Neural cell (in vitro differentiated cells): ENCODE measurements around the gene SLC35G6. TPM values are rescaled to one million over a fixed set of nuclear protein-coding genes. Genes with fewer than 3 reads are reported as not detected.

ENCODE experiments used
- H2AFZ ChIP-seq: fragments of 200-600, 300-800 bp; sonication (generic), shearing (Covaris generic); 2 replicates; pipeline ENCODE4 v1.6.0; 2014; ENCODE audit warnings: low read depth, mild to moderate bottlenecking, antibody characterized with exemption, low read length, moderate library complexity
- H3F3A ChIP-seq: fragments of 200-600 bp; shearing (Covaris generic); 2 replicates; pipeline ENCODE4 v1.6.1; 2016; ENCODE audit warnings: mild to moderate bottlenecking, moderate library complexity, mixed read lengths, antibody characterized with exemption, low read length; ENCODE audit not compliant: insufficient read depth, poor library complexity, severe bottlenecking
- H3K27ac ChIP-seq: fragments of 200-600, 300-800 bp; sonication (generic), shearing (Covaris generic); 2 replicates; pipeline ENCODE4 v1.5.1; 2014; ENCODE audit warnings: mild to moderate bottlenecking, low read length, moderate library complexity
- H3K27me3 ChIP-seq: fragments of 300-800, 200-600 bp; sonication (generic), shearing (Covaris generic); 2 replicates; pipeline ENCODE4 v1.6.0; 2014; ENCODE audit warnings: mild to moderate bottlenecking, low read depth, low read length, moderate library complexity; ENCODE audit not compliant: insufficient read depth
- H3K36me3 ChIP-seq: fragments of 300-800, 200-600 bp; sonication (generic), shearing (Covaris generic); 2 replicates; pipeline ENCODE4 v1.5.1; 2014; ENCODE audit warnings: mild to moderate bottlenecking, antibody characterized with exemption, low read length, moderate library complexity; ENCODE audit not compliant: insufficient read depth
- H3K4me2 ChIP-seq: fragments of 300-800, 200-600 bp; sonication (generic), shearing (Covaris generic); 2 replicates; pipeline ENCODE4 v1.6.0; 2014; ENCODE audit warnings: mild to moderate bottlenecking, low read length
- H3K4me3 ChIP-seq: fragments of 300-800, 200-600 bp; sonication (generic), shearing (Covaris generic); 2 replicates; pipeline ENCODE4 v1.5.1; 2014; ENCODE audit warnings: mild to moderate bottlenecking, low read length, moderate library complexity
- H3K79me2 ChIP-seq: fragments of 200-600 bp; shearing (Covaris generic); replicated peaks from 2 replicates; pipeline ENCODE4 v1.6.0; 2014; ENCODE audit warnings: mild to moderate bottlenecking, low read length, moderate library complexity; ENCODE audit not compliant: insufficient read depth
- H3K9ac ChIP-seq: fragments of 300-800, 200-600 bp; sonication (generic), shearing (Covaris generic); 2 replicates; pipeline ENCODE4 v1.6.1; 2016; ENCODE audit warnings: mild to moderate bottlenecking, low read length, mixed read lengths
- H3K9me2 ChIP-seq: fragments of 200-600 bp; shearing (Covaris generic); 2 replicates; pipeline ENCODE4 v1.6.1; 2016; ENCODE audit warnings: mild to moderate bottlenecking, low read length, mixed read lengths; ENCODE audit not compliant: insufficient read depth
- H3K9me3 ChIP-seq: fragments of 200-600, 300-800 bp; sonication (generic), shearing (Covaris generic); 2 replicates; pipeline ENCODE4 v1.6.1; 2016; ENCODE audit warnings: mild to moderate bottlenecking, mixed run types, low read length, moderate library complexity, mixed read lengths
- H4K20me1 ChIP-seq: fragments of 200-600 bp; shearing (Covaris generic); 2 replicates; pipeline ENCODE4 v1.6.1; 2016; ENCODE audit warnings: mild to moderate bottlenecking, mixed run types; ENCODE audit not compliant: insufficient read depth
- CTCF ChIP-seq: fragments of 450-650 bp; IDR thresholded peaks from 2 replicates; pipeline ENCODE4 v1.5.1; 2014; ENCODE audit warnings: antibody characterized with exemption, mild to moderate bottlenecking, moderate library complexity; ENCODE audit not compliant: poor library complexity, severe bottlenecking
- EP300 ChIP-seq: fragments of 450-650 bp; conservative IDR thresholded peaks from 2 replicates; pipeline ENCODE4 v1.6.1; 2014; ENCODE audit warnings: antibody characterized with exemption, mild to moderate bottlenecking, moderate library complexity; ENCODE audit not compliant: poor library complexity, severe bottlenecking
- EZH2 ChIP-seq: fragments of 200-600, 300-800 bp; shearing (Covaris generic), sonication (generic); IDR thresholded peaks from 2 replicates; pipeline ENCODE4 v1.6.1; 2014; ENCODE audit warnings: antibody characterized with exemption, low read length, borderline replicate concordance, mild to moderate bottlenecking; ENCODE audit not compliant: insufficient read depth, poor library complexity, severe bottlenecking
- MXI1 ChIP-seq: fragments of 450-650 bp; conservative IDR thresholded peaks from 2 replicates; pipeline ENCODE4 v1.6.1; 2014; ENCODE audit warnings: antibody characterized with exemption, mild to moderate bottlenecking; ENCODE audit not compliant: poor library complexity, severe bottlenecking
- POLR2AphosphoS5 ChIP-seq: IDR thresholded peaks from 2 replicates; pipeline ENCODE4 v1.6.1; 2012
- RAD21 ChIP-seq: fragments of 450-650 bp; conservative IDR thresholded peaks from 2 replicates; pipeline ENCODE4 v1.6.1; 2014; ENCODE audit warnings: antibody characterized with exemption, mild to moderate bottlenecking, moderate library complexity
- REST ChIP-seq: IDR thresholded peaks from 2 replicates; pipeline ENCODE4 v1.6.1; 2012; ENCODE audit warnings: borderline replicate concordance
- SMC3 ChIP-seq: fragments of 450-650 bp; conservative IDR thresholded peaks from 2 replicates; pipeline ENCODE4 v1.6.1; 2014; ENCODE audit warnings: antibody characterized with exemption, mild to moderate bottlenecking, moderate library complexity; ENCODE audit not compliant: poor library complexity
- TAF1 ChIP-seq: IDR thresholded peaks from 2 replicates; pipeline ENCODE4 v1.6.1; 2012; ENCODE audit warnings: low read depth
- polyA plus RNA-seq: library from polyadenylated mRNA; depleted of rRNA; stranded (reverse); fragments of >200 nt; gene quantifications from 2 replicates; pipeline ENCODE4 v1.2.3, GENCODE V29; 2014

The SLC35G6 gene
- polyA plus RNA-seq, 1 donor from 2014 or later = not detected

GRCh38 chr17:7460850-7461660 is 20.2 kb upstream of the SLC35G6 start:
- H3K27me3 ChIP-seq = no peaks in the 10 kb centered on the region
- TF ChIP-seq REST (no peak), SMC3 (no peak), MXI1 (no peak), EP300 (no peak), RAD21 (no peak), EZH2 (no peak), CTCF (no peak), POLR2AphosphoS5 (no peak), TAF1 (no peak)
- H3K36me3 ChIP-seq = no peaks in the 10 kb centered on the region
- no peaks in the 10 kb centered on the region for H3K9me2 ChIP-seq
- H3K27ac ChIP-seq = no peak overlapping the region
- no peak overlapping the region for H2AFZ ChIP-seq
- no peaks in the 10 kb centered on the region for H4K20me1 ChIP-seq
- no peaks in the 10 kb centered on the region for H3F3A ChIP-seq
- H3K4me3 ChIP-seq = no peak overlapping the region
- no peaks in the 10 kb centered on the region for H3K9me3 ChIP-seq
- no peak overlapping the region for H3K4me2 ChIP-seq
- H3K79me2 ChIP-seq = no peaks in the 10 kb centered on the region
- H3K9ac ChIP-seq = no peak overlapping the region

- H3F3A ChIP-seq = no peaks in the 10 kb centered on the region
- no peak overlapping the region for H2AFZ ChIP-seq
- no peaks in the 10 kb centered on the region for H4K20me1 ChIP-seq
- H3K9ac ChIP-seq = no peak overlapping the region
- no peaks in the 10 kb centered on the region for H3K79me2 ChIP-seq
- H3K4me2 ChIP-seq = no peak overlapping the region
- H3K27ac ChIP-seq = no peak overlapping the region
- no peaks in the 10 kb centered on the region for H3K9me2 ChIP-seq
- no peak overlapping the region for H3K4me3 ChIP-seq
- no peaks in the 10 kb centered on the region for H3K9me3 ChIP-seq
- H3K27me3 ChIP-seq = no peaks in the 10 kb centered on the region
- TF ChIP-seq CTCF = no peak
- no peak for TF ChIP-seq REST
- TF ChIP-seq SMC3 = no peak
- no peak for TF ChIP-seq RAD21
- TF ChIP-seq EP300 = no peak
- TF ChIP-seq POLR2AphosphoS5 = no peak
- no peak for TF ChIP-seq EZH2
- no peak for TF ChIP-seq TAF1
- TF ChIP-seq MXI1 = no peak
- no peaks in the 10 kb centered on the region for H3K36me3 ChIP-seq
Observed at GRCh38 chr17:7462474-7463371, 18.5 kb upstream of the SLC35G6 start.
